Choroid plexus epithelial cell (primary cell): ENCODE results near the gene CCNI2.

Experiments used
- DNase-seq: peaks from one replicate; pipeline ENCODE4 v3.0.0-alpha.2; 2010; ENCODE audit warnings: low read depth
- H3K4me3 ChIP-seq: 2 replicates; pipeline ENCODE4 v1.5.1; 2011; ENCODE audit warnings: low read depth, mild to moderate bottlenecking, control low read depth, low read length, moderate library complexity
- CTCF ChIP-seq: conservative IDR thresholded peaks from 2 replicates; pipeline ENCODE4 v1.5.1; 2011; ENCODE audit warnings: low read depth, mild to moderate bottlenecking, control low read depth, inconsistent platforms, low read length, moderate library complexity

The CCNI2 gene

DNA sequence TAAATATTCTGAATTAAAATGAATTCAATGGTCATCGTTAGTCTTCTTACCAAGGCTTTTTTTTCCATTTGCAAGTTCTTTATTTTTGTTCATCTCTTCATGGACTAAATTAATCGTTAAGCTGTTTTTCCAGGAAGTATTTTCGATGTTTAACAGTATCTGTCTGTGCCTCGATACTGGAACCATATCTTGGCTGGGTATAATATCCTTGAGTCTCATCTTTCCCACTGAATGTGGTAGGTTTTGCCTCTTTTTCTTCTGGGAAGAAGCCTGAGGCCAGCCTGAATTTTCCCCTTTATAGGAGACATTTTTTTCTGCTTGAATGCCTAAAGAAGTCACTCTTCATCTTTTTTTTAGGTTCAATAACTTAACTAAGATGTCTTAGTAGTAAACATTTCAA is 33.8 kb downstream of the CCNI2 start:
- no peak for TF ChIP-seq CTCF
- no peak for DNase-seq
- no peak overlapping the region for H3K4me3 ChIP-seq

DNA sequence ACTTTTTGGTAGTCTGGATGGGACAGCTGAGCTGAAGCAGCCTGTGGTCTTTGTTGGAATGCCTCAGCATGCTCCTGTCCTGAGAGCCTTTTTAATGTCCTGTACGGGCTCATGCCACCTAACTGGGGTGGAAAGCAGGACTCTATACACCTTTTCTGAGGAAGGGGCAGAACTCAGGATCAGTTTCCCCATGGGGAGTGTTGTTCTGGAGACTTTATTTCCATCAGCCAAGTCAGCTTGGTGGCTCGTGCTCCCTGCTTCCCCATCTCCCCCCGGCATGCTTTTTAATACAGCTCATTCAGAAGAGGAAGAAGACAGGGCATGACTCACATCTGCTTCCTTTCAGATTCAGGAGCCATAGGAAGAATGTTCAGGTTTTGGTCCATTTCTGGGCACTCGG is 34.9 kb downstream of the CCNI2 start:
- no peak for TF ChIP-seq CTCF
- DNase-seq: peak; percentile 59
- no peak overlapping the region for H3K4me3 ChIP-seq

- DNase-seq: no peak
- TF ChIP-seq CTCF: no peak
Observed at GRCh38 chr5:132785365-132785764, 38.1 kb downstream of the CCNI2 start.

GRCh38 chr5:132785864-132786263 is 38.6 kb downstream of the CCNI2 start:
- DNase-seq: no peak
- TF ChIP-seq CTCF: no peak
- H3K4me3 ChIP-seq: no peak overlapping the region

More at GRCh38 chr5:132785365-132785764, 38.1 kb downstream of the CCNI2 start:
- no peak overlapping the region for H3K4me3 ChIP-seq

GRCh38 chr5:132787076-132787475 is 39.9 kb downstream of the CCNI2 start:
- TF ChIP-seq CTCF: no peak
- peak; percentile 43 for DNase-seq
- H3K4me3 ChIP-seq: no peak overlapping the region

GRCh38 chr5:132788508-132788907 is 41.3 kb downstream of the CCNI2 start:
- DNase-seq: no peak
- no peak for TF ChIP-seq CTCF
- H3K4me3 ChIP-seq: no peak overlapping the region

- TF ChIP-seq CTCF: no peak
- no peak overlapping the region for H3K4me3 ChIP-seq
- no peak for DNase-seq
Observed at GRCh38 chr5:132788990-132789886, 42.0 kb downstream of the CCNI2 start.
